ENCODE results near the gene TSGA10IP.

GRCh38 chr11:65965986-65966762, 20.9 kb downstream of the TSGA10IP start:
- TF ChIP-seq CTCF (IDR thresholded peaks at IDR 0.05) (no peak), ZFX (IDR thresholded peaks at IDR 0.05; ENCODE audit: borderline replicate concordance) (no peak)

All from 22Rv1 (cell line).